ENCODE data around the gene PRKCB.

- TF ChIP-seq CTCF (IDR thresholded peaks at IDR 0.05 in 4 of 5, conservative IDR thresholded peaks at IDR 0.05 in 1 of 5) (no peak), POLR2A (IDR thresholded peaks at IDR 0.05) (no peak)
Measured at GRCh38 chr16:23821875-23822688, 13.7 kb upstream of the PRKCB start.

Measured in gastrocnemius medialis (tissue), 4 donors.